HG02798 (cell line): ENCODE results near the gene KLHL8.
"Not testable (repeated sequence)": the region's sequence is repeated elsewhere in the genome, so short reads cannot be mapped to it uniquely, and the experiment has no call there.

Source experiments
- ATAC-seq: cut with Tn5 transposase; IDR thresholded peaks from one replicate; pipeline ENCODE4 v1.9.1; 2021; ENCODE audit warnings: mild to moderate bottlenecking; ENCODE audit not compliant: unreplicated experiment, poor library complexity

KLHL8 gene

DNA sequence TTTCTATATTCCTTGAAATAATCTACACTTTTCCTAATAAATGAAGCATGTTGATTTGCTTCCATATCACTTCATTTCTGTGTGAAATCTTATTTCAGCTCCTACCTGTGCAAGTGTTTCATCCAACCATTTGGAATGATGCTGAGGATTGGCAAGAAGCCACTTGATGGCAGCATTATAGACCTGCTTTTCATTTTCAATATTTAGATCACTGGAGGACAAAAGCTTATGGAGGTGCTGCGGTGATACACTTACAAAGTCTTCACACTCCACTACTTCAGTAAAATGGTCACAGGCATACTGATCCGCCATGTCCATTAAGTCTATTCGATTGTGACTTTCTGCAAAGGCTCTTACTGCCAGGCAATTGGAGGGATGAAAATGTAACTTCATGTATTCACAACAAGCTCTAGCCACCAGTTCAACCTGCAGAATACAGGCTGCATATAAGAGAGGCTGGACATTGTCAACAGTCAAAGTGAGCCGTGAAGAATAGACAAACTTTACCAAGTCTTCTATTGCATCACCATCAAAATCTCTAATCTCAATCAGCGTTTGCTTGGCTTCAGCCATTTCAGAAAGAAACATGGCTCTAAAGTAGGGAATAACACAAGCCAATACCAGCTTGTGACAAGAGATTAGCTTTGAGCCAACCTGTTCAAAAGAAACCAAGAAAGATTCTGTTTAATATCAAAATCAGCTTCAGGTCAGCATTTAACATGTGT is 35.1 kb downstream of the KLHL8 start:
- ATAC-seq = no peak

DNA sequence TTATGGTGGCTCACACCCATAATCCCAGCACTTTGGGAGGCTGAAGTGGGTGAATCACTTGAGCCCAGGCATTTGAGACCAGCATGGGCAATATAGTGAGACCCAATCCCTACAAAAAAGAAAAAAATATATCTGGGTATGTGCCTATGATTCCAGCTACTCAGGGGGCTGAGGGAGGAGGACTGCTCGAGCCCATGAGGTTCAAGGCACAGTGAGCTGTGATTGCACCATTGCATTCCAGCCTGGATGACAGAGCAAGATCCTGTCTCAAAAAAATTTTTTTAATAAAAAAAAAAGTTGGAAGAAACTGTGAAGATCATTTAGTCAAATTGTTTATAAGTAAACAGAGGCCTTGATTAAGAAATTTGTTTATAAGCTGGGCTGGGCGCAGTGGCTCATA is 39.7 kb downstream of the KLHL8 start:
- no peak for ATAC-seq

- ATAC-seq = no peak
These were observed 40.7 kb downstream of the KLHL8 start for GRCh38 chr4:87179751-87180150.

DNA sequence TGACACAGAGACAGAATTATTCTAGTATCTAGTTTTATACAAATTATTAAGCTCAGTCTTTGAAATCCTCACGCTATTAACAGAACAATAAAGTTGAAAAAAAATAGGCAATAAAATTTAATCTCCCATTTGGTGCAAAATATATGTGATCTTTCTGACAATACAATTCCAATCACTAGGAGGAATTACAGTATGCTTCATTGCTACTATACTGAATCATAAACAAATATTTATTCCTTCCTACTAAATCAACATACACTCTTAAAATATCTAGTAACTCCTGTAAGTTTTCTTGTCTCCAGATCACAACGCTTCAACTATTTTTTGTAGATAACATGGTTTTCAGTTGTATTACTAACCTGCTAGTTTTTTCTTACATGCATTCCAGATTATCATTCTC is 45.7 kb downstream of the KLHL8 start:
- no peak for ATAC-seq

- no peak for ATAC-seq
These were observed 48.5 kb downstream of the KLHL8 start for GRCh38 chr4:87171944-87172343.

DNA sequence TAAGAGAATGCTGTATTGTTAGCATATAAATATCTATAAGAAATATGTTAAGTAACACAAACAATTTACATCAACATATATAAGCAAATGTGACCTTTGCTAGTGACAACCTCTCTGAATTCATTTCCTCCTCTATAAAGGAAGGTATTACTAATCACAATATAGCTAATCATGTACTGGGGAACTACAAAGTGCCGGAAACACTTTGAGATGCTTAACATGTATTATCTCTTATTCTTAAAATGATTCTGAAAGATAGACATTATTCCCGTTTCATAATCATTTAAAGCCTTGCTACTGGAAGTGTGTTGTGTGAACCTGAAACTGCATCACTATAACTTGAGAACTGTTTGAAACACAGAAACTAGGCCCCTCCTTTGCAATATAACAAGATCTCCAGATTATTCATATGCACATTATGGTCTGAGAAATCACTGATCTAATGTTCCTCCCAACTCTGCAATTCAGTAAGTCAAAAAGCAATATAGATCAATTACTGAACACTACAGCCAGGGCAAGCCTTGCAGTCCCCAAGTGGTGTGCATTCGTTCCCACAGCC is 54.0 kb downstream of the KLHL8 start:
- ATAC-seq = no peak

- no peak for ATAC-seq
These were observed 54.5 kb downstream of the KLHL8 start for GRCh38 chr4:87165892-87166291.

GRCh38 chr4:87153078-87153870 is 67.1 kb downstream of the KLHL8 start:
- ATAC-seq = no peak

- no peak for ATAC-seq
These were observed 67.9 kb downstream of the KLHL8 start for GRCh38 chr4:87152310-87153041.

DNA sequence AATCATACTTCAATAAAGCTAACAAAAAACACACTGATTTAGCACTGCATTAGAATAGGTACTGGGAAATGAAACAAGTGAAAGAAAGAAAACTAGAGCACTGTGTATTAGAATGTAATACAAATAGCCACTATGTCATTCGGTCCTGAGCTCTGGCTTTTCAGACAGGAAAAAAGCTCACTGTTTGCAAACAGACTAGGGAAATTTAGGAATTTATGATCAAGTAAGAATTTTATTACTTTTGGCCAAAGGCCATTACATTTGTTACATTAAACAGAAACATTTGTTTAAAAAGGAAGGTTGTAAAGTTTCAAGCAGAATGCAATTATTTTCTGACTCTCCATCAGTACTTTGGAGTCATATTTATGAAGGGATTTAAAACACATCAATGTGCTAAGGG is 68.7 kb downstream of the KLHL8 start:
- no peak for ATAC-seq

GRCh38 chr4:87150498-87151261 is 69.7 kb downstream of the KLHL8 start:
- peak; percentile 68 for ATAC-seq

- ATAC-seq = no peak
These were observed 73.3 kb downstream of the KLHL8 start for GRCh38 chr4:87147116-87147515.

DNA sequence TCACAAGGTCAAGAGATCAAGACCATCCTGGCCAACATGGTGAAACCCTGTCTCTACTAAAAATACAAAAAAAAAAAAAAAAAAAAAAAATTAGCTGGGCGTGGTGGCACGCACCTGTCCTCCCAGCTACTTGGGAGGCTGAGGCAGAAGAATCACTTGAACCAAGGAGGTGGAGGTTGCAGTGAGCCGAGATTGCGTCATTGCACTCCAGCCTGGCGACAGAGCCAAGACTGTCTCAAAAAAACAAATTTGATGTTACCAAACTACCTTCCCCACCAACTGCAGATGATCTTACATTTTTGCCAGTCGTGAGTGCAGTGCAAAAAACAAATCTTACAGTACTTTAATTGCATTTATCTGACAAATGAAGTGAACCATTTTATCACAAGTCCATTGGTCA is 74.5 kb downstream of the KLHL8 start:
- not testable (repeated sequence) for ATAC-seq

- ATAC-seq = peak; percentile 50
These were observed 76.1 kb downstream of the KLHL8 start for GRCh38 chr4:87144356-87144755.

- no peak for ATAC-seq
These were observed 79.0 kb downstream of the KLHL8 start for GRCh38 chr4:87141428-87141827.

DNA sequence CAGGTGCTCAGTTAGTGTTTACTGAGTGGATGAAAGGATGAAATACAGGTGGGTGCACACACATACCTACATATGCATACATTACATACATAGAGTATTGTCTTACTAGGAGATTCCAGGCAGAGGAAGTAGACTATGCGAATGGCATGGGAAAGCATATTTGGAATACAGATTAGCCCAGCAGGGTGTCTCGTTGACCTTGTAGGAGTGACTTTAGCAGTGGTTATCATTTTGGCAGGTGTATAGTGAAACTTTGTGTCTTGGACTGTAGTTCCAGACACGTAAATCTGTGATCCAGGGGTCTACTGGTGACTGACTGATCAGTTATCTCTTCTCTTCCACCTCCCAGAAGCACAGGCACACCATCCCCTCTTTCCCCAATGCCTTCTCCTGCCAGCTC is 86.3 kb downstream of the KLHL8 start:
- no peak for ATAC-seq

- no peak for ATAC-seq
These were observed 87.2 kb downstream of the KLHL8 start for GRCh38 chr4:87133183-87133582.

GRCh38 chr4:87132035-87132434 is 88.4 kb downstream of the KLHL8 start:
- ATAC-seq = no peak

- no peak for ATAC-seq
These were observed 89.3 kb downstream of the KLHL8 start for GRCh38 chr4:87130985-87131703.
